IPS-15b (cell line): ENCODE data around the gene UGT1A7.
"Not testable (repeated sequence)": the region's sequence is repeated elsewhere in the genome, so short reads cannot be mapped to it uniquely, and the experiment has no call there.

Experiments used
- H3K27me3 ChIP-seq: one replicate; pipeline ENCODE4 v1.6.1; 2013; ENCODE audit warnings: low read length; ENCODE audit not compliant: control insufficient read depth, insufficient read depth
- H3K36me3 ChIP-seq: one replicate; pipeline ENCODE4 v1.6.1; 2013; ENCODE audit warnings: low read length; ENCODE audit not compliant: control insufficient read depth, insufficient read depth
- H3K4me1 ChIP-seq: one replicate; pipeline ENCODE4 v1.6.1; 2013; ENCODE audit warnings: mild to moderate bottlenecking, low read length; ENCODE audit not compliant: control insufficient read depth, insufficient read depth
- H3K4me3 ChIP-seq: one replicate; pipeline ENCODE4 v1.5.1; 2013; ENCODE audit warnings: low read depth, low read length
- H3K9ac ChIP-seq: one replicate; pipeline ENCODE4 v1.6.1; 2013; ENCODE audit warnings: low read depth, mild to moderate bottlenecking, low read length
- H3K9me3 ChIP-seq: one replicate; pipeline ENCODE4 v1.6.1; 2013; ENCODE audit warnings: mild to moderate bottlenecking, low read length; ENCODE audit not compliant: control insufficient read depth, insufficient read depth

UGT1A7 gene

GRCh38 chr2:233681521-233682099 is at the start of gene UGT1A7:
UGT1A7 (plus strand) TSS chr2:233681901; CDS start chr2:233681938, 37 bp downstream.
- no peaks in the 10 kb centered on the region for H3K9me3 ChIP-seq
- H3K27me3 ChIP-seq = no peaks in the 10 kb centered on the region
- no peak within 1 kb of the TSS for H3K4me3 ChIP-seq
- no peaks in the 10 kb centered on the region for H3K4me1 ChIP-seq
- H3K36me3 ChIP-seq = no peaks in the 10 kb centered on the region
- H3K9ac ChIP-seq = no peak within 1 kb of the TSS

GRCh38 chr2:233636306-233636705 is 45.4 kb upstream of the UGT1A7 start, which contains the start of gene UGT1A10:
UGT1A10 (plus strand) TSS chr2:233636448; CDS start chr2:233636523, 75 bp downstream.
- H3K27me3 ChIP-seq, H3K9me3 ChIP-seq, H3K9ac ChIP-seq, H3K4me1 ChIP-seq, H3K36me3 ChIP-seq, H3K4me3 ChIP-seq: not testable (repeated sequence)

- H3K4me3 ChIP-seq = no peak overlapping the region
- H3K36me3 ChIP-seq = no peaks in the 10 kb centered on the region
- no peak overlapping the region for H3K9ac ChIP-seq
- no peaks in the 10 kb centered on the region for H3K9me3 ChIP-seq
- no peaks in the 10 kb centered on the region for H3K4me1 ChIP-seq
- H3K27me3 ChIP-seq = no peaks in the 10 kb centered on the region
Observed at GRCh38 chr2:233638836-233639235, 42.9 kb upstream of the UGT1A7 start.

GRCh38 chr2:233639860-233640259 is 41.8 kb upstream of the UGT1A7 start:
- no peak overlapping the region for H3K9ac ChIP-seq
- no peaks in the 10 kb centered on the region for H3K4me1 ChIP-seq
- H3K36me3 ChIP-seq = no peaks in the 10 kb centered on the region
- no peaks in the 10 kb centered on the region for H3K27me3 ChIP-seq
- no peak overlapping the region for H3K4me3 ChIP-seq
- no peaks in the 10 kb centered on the region for H3K9me3 ChIP-seq

- Histone ChIP-seq H3K4me1 (no peaks in the 10 kb centered on the region), H3K36me3 (no peaks in the 10 kb centered on the region), H3K9ac (no peak overlapping the region), H3K4me3 (no peak overlapping the region), H3K9me3 (peaks cover 4% of the 10 kb centered on the region), H3K27me3 (no peaks in the 10 kb centered on the region)
Observed at GRCh38 chr2:233643128-233643527, 38.6 kb upstream of the UGT1A7 start.

- H3K4me3 ChIP-seq, H3K36me3 ChIP-seq, H3K27me3 ChIP-seq, H3K9me3 ChIP-seq, H3K4me1 ChIP-seq, H3K9ac ChIP-seq: not testable (repeated sequence)
Observed at GRCh38 chr2:233646033-233646432, 35.7 kb upstream of the UGT1A7 start.

- no peak overlapping the region for H3K9ac ChIP-seq
- no peaks in the 10 kb centered on the region for H3K36me3 ChIP-seq
- no peaks in the 10 kb centered on the region for H3K4me1 ChIP-seq
- H3K4me3 ChIP-seq = no peak overlapping the region
- H3K27me3 ChIP-seq = no peaks in the 10 kb centered on the region
- H3K9me3 ChIP-seq = peaks cover under 1% of the 10 kb centered on the region
Observed at GRCh38 chr2:233650981-233651380, 30.7 kb upstream of the UGT1A7 start.

GRCh38 chr2:233651430-233651829 is 30.3 kb upstream of the UGT1A7 start:
- Histone ChIP-seq H3K36me3 (no peaks in the 10 kb centered on the region), H3K4me1 (no peaks in the 10 kb centered on the region), H3K4me3 (no peak overlapping the region)

GRCh38 chr2:233654501-233654900 is 27.2 kb upstream of the UGT1A7 start:
- no peaks in the 10 kb centered on the region for H3K27me3 ChIP-seq
- no peaks in the 10 kb centered on the region for H3K36me3 ChIP-seq
- no peak overlapping the region for H3K4me3 ChIP-seq
- no peaks in the 10 kb centered on the region for H3K9me3 ChIP-seq
- H3K9ac ChIP-seq = no peak overlapping the region
- no peaks in the 10 kb centered on the region for H3K4me1 ChIP-seq

More at GRCh38 chr2:233651430-233651829, 30.3 kb upstream of the UGT1A7 start:
- Histone ChIP-seq H3K9ac (no peak overlapping the region), H3K9me3 (no peaks in the 10 kb centered on the region), H3K27me3 (no peaks in the 10 kb centered on the region)

- H3K9ac ChIP-seq = no peak overlapping the region
- H3K9me3 ChIP-seq = no peaks in the 10 kb centered on the region
- H3K4me1 ChIP-seq = no peaks in the 10 kb centered on the region
- H3K4me3 ChIP-seq = no peak overlapping the region
- H3K27me3 ChIP-seq = no peaks in the 10 kb centered on the region
- no peaks in the 10 kb centered on the region for H3K36me3 ChIP-seq
Observed at GRCh38 chr2:233655043-233655442, 26.7 kb upstream of the UGT1A7 start.

- not testable (repeated sequence) for H3K9ac ChIP-seq, H3K4me3 ChIP-seq, H3K9me3 ChIP-seq, H3K4me1 ChIP-seq, H3K36me3 ChIP-seq, H3K27me3 ChIP-seq
Observed at GRCh38 chr2:233655943-233656342, 25.8 kb upstream of the UGT1A7 start.

- Histone ChIP-seq H3K27me3 (no peaks in the 10 kb centered on the region), H3K9ac (no peak overlapping the region), H3K4me3 (no peak overlapping the region), H3K9me3 (no peaks in the 10 kb centered on the region), H3K4me1 (no peaks in the 10 kb centered on the region), H3K36me3 (no peaks in the 10 kb centered on the region)
Observed at GRCh38 chr2:233656443-233656842, 25.3 kb upstream of the UGT1A7 start.
